Kidney (tissue), 14 donors: ENCODE data around the gene TIMP1. TPM values are rescaled to one million over a fixed set of nuclear protein-coding genes. Genes with fewer than 3 reads are reported as not detected.

Source experiments
- DNase-seq, 5 donors: peaks; one replicate each; pipeline ENCODE4 v3.0.0-alpha.2; 2013 to 2020
- FAIRE-seq: peaks from 2 replicates; lab custom pipeline; 2012; peaks lifted over from hg19 to GRCh38; lab: Jason Lieb, UNC
- H3K27ac ChIP-seq, 2 donors: one replicate each; pipeline ENCODE4 v1.7.0; 2013; ENCODE audit warnings: low read depth in 2 of 2, low read length in 2 of 2, inconsistent platforms in 1 of 2
- H3K27me3 ChIP-seq: one replicate; pipeline ENCODE4 v1.7.1; 2013; ENCODE audit warnings: low read length, inconsistent platforms; ENCODE audit not compliant: control insufficient read depth, insufficient read depth
- H3K36me3 ChIP-seq, 3 donors: one replicate each; pipeline versions ENCODE4 v1.7.0 to v1.7.1; 2013; ENCODE audit warnings: low read length in 3 of 3, control low read depth in 1 of 3, inconsistent platforms in 1 of 3; ENCODE audit not compliant: insufficient read depth in 3 of 3, control insufficient read depth in 2 of 3
- H3K4me1 ChIP-seq, 3 donors: one replicate each; pipeline versions ENCODE4 v1.7.0 to v1.7.1; 2013; ENCODE audit warnings: low read length in 3 of 3, inconsistent platforms in 1 of 3, low read depth in 1 of 3; ENCODE audit not compliant: control insufficient read depth in 2 of 3, insufficient read depth in 2 of 3
- H3K4me3 ChIP-seq, 3 donors: one replicate each; pipeline versions ENCODE4 v1.7.0 to v1.8.1; 2013; ENCODE audit warnings: low read length in 3 of 3, control low read depth in 1 of 3, inconsistent platforms in 1 of 3
- H3K9ac ChIP-seq, 3 donors: one replicate each; pipeline versions ENCODE4 v1.7.0 to v1.7.1; 2013; ENCODE audit warnings: low read length in 3 of 3, control low read depth in 1 of 3, inconsistent platforms in 1 of 3
- H3K9me3 ChIP-seq, 3 donors: one replicate each; pipeline versions ENCODE4 v1.7.0 to v1.7.1; 2013; ENCODE audit warnings: low read length in 3 of 3, control low read depth in 1 of 3, inconsistent platforms in 1 of 3; ENCODE audit not compliant: control insufficient read depth in 2 of 3, insufficient read depth in 1 of 3
- intact Hi-C: fragments of 100-400 bp; cut with DNase I; formaldehyde crosslinking; loops from one replicate; pipeline ENCODE4 v1.11.1; 2022
- polyA plus RNA-seq: library from polyadenylated mRNA; stranded (reverse); fragments of 350-450 nt; fragmentation: Illumina TruSeq; extraction: RNeasy Lipid Tissue Mini Kit (QIAGEN cat#74804); gene quantifications from one replicate; pipeline ENCODE4 v1.2.3, GENCODE V29; 2014; ENCODE audit warnings: low read depth, low replicate concordance; ENCODE audit not compliant: insufficient read depth
- total RNA-seq: library from RNA; stranded (reverse); fragmentation: NEBNext Ultra II Directional; extraction: Animal tissue kit (Norgen Biotek cat#: 25700); gene quantifications from one replicate; pipeline ENCODE4 v1.2.1, GENCODE V29; 2021
- TF ChIP-seq, protein P1 (sequence below): IDR thresholded peaks from 3 replicates; pipeline ENCODE4 v1.5.1; 2012; ENCODE audit warnings: mild to moderate bottlenecking, moderate library complexity, borderline replicate concordance; ENCODE audit not compliant: insufficient read depth; ENCODE audit errors: extremely low read depth
- donor health status: control.
- donor health status: control.
- donor health status: control.
- donor health status: control.
- donor health status: control.
- donor health status: DM: yes; HTN: yes; CAD: no.
- donor health status: Normal renal cell carcinoma (clear cell type).

Gene TIMP1
- total and polyA plus RNA-seq, 2 donors from 2014 or later = 382 to 551 TPM

DNA sequence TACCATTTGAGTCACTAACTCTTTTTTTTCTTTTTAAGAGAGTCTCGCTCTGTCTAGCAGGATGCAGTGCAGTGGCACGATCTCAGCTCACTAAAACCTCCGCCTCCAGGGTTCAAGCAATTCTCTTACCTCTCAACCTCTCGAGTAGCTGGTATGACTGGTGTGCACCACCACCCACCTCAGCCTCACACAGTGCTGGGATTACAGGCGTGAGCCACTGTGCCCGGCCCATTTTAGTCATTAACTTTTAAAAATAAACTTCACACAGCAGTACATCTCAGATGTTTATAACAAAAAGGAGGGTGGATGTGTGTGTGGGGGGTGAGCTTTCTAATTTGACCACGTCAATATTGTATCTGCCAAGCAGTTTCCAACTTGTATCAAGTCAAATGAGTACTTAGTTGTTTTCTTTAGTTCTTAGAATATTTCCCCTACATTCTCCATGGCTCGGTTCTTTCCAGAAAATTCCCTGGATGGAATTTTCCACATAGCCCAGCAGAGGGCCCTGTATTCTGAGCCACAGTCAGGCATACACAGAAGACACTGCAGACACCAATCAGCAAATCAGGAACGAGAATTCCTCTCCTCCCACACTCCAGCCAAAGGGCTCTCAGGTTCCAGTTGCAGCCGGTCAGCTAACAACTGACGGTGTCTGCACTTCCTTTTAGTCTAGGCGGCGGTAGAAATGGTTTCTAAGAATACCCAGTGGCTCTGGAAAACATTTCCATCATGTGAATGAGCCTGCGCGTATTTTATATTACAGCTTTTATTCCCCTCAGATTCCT is 41.3 kb upstream of the TIMP1 start:
- DNase-seq (peak in 4 of 5 donors; percentile 85 to 96 (median 90)), FAIRE-seq (peak; percentile 98)
- Histone ChIP-seq H3K9me3 (no peaks in the 10 kb centered on the region), H3K27me3 (no peaks in the 10 kb centered on the region), H3K36me3 (no peaks in the 10 kb centered on the region), H3K4me3 (peak overlapping the region in 1 of 3 donors; percentile 21), H3K9ac (peak overlapping the region in 2 of 3 donors; percentile 46 to 69), H3K27ac (peak overlapping the region; percentile 88 to 94), H3K4me1 (peaks cover 0 to 3% (median 0%) of the 10 kb centered on the region in 3 donors)
- TF ChIP-seq, protein P1, sequence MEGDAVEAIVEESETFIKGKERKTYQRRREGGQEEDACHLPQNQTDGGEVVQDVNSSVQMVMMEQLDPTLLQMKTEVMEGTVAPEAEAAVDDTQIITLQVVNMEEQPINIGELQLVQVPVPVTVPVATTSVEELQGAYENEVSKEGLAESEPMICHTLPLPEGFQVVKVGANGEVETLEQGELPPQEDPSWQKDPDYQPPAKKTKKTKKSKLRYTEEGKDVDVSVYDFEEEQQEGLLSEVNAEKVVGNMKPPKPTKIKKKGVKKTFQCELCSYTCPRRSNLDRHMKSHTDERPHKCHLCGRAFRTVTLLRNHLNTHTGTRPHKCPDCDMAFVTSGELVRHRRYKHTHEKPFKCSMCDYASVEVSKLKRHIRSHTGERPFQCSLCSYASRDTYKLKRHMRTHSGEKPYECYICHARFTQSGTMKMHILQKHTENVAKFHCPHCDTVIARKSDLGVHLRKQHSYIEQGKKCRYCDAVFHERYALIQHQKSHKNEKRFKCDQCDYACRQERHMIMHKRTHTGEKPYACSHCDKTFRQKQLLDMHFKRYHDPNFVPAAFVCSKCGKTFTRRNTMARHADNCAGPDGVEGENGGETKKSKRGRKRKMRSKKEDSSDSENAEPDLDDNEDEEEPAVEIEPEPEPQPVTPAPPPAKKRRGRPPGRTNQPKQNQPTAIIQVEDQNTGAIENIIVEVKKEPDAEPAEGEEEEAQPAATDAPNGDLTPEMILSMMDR = peak; percentile 38
- intact Hi-C loops = no loop called here

- FAIRE-seq = no peak
- Histone ChIP-seq H3K27me3 (no peaks in the 10 kb centered on the region), H3K4me3 (no peak overlapping the region), H3K36me3 (no peaks in the 10 kb centered on the region), H3K9me3 (no peaks in the 10 kb centered on the region), H3K27ac (no peak overlapping the region), H3K4me1 (peaks cover 0 to 3% (median 0%) of the 10 kb centered on the region in 3 donors), H3K9ac (no peak overlapping the region)
- TF ChIP-seq, protein P1 = no peak
- no peak for DNase-seq
- intact Hi-C loops = no loop called here
Observed at GRCh38 chrX:47543496-47543895, 38.7 kb upstream of the TIMP1 start.

DNA sequence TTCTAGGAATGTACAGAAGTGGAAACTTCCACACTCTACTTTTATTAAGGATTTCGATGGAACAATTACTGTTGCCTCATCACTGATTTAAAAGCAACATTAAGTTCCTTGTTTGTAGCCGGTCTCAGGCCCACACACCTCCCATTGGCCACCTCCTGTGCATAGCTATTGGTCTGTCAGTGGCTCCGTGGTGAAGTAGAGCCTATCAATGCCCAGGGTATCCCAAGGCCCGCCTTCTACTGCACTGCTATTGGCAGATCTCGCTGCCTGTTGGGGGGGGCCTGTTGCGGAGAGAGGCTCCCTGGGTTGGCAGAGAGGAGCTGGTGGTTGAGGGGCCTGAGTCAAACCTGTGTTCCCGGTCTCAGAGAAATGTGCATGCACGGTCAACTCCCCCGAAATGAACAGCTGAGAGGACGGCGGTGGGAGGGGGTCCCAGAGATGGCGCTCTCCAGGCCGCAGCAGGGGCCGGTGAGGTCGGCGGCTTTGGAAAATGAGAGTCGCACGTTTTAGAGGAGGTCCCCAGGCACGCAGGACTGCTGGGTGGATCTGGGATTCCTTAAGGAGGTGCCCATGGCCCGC is 26.1 kb upstream of the TIMP1 start:
- intact Hi-C loops = no loop called here
- H3K4me1 ChIP-seq = peaks cover 0 to 5% (median 0%) of the 10 kb centered on the region in 3 donors
- peak; percentile 92 to 96 (median 94) for DNase-seq
- H3K36me3 ChIP-seq = no peaks in the 10 kb centered on the region
- no peaks in the 10 kb centered on the region for H3K27me3 ChIP-seq
- H3K4me3 ChIP-seq = peak overlapping the region; percentile 2 to 75 (median 60)
- no peaks in the 10 kb centered on the region for H3K9me3 ChIP-seq
- FAIRE-seq = peak; percentile 99
- peak overlapping the region; percentile 74 to 94 for H3K27ac ChIP-seq
- TF ChIP-seq, protein P1 = no peak
- peak overlapping the region in 2 of 3 donors; percentile 69 for H3K9ac ChIP-seq
